AG09309 (cell line): ENCODE measurements around the gene OR4E1.

Experiments
- DNase-seq: peaks from one replicate; pipeline ENCODE4 v3.0.0-alpha.2; 2010; ENCODE audit warnings: low read depth
- H3K4me3 ChIP-seq: 2 replicates; pipeline ENCODE4 v1.5.1; 2011; ENCODE audit warnings: mild to moderate bottlenecking, low read depth, low read length, moderate library complexity; ENCODE audit not compliant: control insufficient read depth
- CTCF ChIP-seq: IDR thresholded peaks from 2 replicates; pipeline ENCODE4 v1.5.1; 2011; ENCODE audit warnings: mild to moderate bottlenecking, low read depth, low read length, inconsistent platforms; ENCODE audit not compliant: insufficient read depth, control insufficient read depth; ENCODE audit errors: missing control alignments

The OR4E1 gene

GRCh38 chr14:21680072-21680471, 6.5 kb upstream of the OR4E1 start:
- no peak for TF ChIP-seq CTCF
- H3K4me3 ChIP-seq = no peak overlapping the region
- no peak for DNase-seq

- H3K4me3 ChIP-seq = no peak overlapping the region
- no peak for DNase-seq
Measured at GRCh38 chr14:21675566-21675965, 1.9 kb upstream of the OR4E1 start.

GRCh38 chr14:21672116-21672515, 1.5 kb downstream of the OR4E1 start:
- no peak overlapping the region for H3K4me3 ChIP-seq
- DNase-seq = no peak
- TF ChIP-seq CTCF = no peak

More at GRCh38 chr14:21675566-21675965, 1.9 kb upstream of the OR4E1 start:
- TF ChIP-seq CTCF = no peak

GRCh38 chr14:21671371-21671770, 2.2 kb downstream of the OR4E1 start:
- no peak for TF ChIP-seq CTCF
- no peak for DNase-seq
- no peak overlapping the region for H3K4me3 ChIP-seq

- DNase-seq = no peak
- H3K4me3 ChIP-seq = no peak overlapping the region
- no peak for TF ChIP-seq CTCF
Measured at GRCh38 chr14:21669284-21669683, 4.3 kb downstream of the OR4E1 start.

- no peak for TF ChIP-seq CTCF
- H3K4me3 ChIP-seq = no peak overlapping the region
- no peak for DNase-seq
Measured at GRCh38 chr14:21668377-21668776, 5.2 kb downstream of the OR4E1 start.

- TF ChIP-seq CTCF = no peak
- no peak overlapping the region for H3K4me3 ChIP-seq
- DNase-seq = no peak
Measured at GRCh38 chr14:21656980-21657379, 16.6 kb downstream of the OR4E1 start.
